HG02588 (cell line): ENCODE results near the gene PLEKHM3.

Source experiments
- ATAC-seq: cut with Tn5 transposase; IDR thresholded peaks from one replicate; pipeline ENCODE4 v1.9.1; 2021; ENCODE audit warnings: mild to moderate bottlenecking, moderate library complexity; ENCODE audit not compliant: unreplicated experiment

The PLEKHM3 gene

DNA sequence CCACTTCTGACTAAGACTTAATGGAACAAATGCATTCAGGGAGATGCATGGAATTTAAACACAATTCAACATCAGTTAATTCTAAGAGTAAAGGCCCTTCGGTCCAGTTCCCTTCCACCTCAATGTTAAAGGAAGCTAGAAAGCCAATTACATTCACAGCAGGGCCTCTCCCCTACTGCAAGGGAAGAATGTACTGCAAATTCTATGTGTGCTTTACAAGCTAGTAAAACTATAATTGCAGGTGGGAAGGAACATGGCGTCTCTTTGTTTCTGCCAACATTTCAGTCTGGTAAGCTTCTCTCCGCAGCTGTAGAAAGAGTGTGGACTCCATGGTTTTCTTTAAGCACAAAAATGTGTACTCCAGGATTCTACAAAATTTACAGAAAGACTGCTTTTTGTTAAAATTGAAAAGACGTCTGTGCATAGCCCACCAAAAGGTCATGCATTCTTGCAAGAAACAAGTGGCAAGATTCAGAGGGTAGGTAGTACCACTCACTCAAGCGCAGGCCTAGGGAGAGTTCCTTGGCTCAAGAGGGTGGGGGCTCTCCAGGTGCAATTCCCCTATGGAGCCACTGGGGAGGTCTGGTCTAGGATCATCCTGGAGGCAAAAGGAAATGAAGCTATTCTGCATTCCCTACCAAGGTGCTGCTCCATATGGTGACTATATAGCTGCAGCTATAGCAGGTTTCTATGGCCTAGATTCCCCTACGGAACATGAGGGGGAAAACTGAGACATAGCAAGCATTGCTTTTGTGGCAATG, 128.6 kb downstream of the PLEKHM3 start:
- ATAC-seq = no peak

DNA sequence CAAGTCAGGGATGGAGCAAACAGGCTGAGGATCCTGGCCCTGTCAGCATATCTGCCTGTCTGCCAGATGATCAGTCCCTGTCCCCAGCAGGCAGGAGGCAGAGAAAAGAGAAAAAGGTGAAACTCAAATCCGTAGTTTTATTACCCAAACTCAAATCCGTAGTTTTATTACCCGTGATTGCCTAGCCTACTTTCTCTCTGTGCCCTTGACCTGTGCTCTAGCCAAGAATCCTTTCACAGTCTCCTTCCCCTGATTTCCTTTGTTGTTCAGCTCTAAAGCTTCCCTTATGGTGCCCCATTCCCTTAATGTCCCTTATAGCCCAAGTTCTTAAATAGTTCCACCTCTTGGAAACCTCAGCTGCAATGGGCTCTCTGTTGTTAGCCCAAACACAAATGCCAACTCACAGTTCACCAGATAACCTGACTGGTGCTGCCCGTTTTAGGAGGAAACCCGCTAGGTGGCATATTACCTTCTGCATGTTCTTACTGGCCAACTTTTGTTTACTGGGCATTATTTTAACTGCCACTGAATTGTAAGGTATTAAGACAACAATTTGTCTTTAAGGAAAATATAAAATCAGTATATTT, 130.0 kb downstream of the PLEKHM3 start:
- no peak for ATAC-seq

DNA sequence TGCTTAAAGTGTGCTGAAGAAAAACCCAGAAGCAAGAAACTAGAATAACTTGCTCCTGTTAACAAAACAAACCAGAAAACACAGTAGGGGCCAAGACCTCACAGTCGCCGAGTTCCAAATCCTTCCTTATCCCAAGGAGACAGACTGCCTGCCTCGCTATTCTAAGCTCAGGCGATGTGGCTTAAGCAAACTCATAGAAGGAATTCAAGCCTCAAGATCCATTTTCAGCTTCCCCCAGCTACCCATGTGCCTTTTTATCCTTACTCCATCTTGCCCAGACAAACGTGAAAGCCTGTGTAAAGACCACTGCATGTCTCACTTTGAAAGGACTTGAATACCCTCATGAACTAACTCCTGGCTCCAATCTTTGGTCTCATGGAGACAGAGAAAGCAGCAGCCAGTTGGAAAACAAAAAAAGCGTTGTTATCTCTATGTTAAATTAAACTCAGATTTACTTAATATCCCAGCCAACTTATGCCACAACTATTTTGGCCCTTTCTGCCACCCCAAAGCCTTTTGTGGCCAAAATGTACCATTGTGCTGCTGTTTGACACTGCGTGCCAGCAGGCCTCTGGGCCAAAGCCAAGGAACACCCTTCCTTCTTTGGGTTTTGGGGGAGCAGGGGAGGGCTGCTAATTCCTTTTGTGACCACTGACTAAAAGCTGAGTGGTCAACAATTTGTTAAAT, 132.5 kb downstream of the PLEKHM3 start:
- no peak for ATAC-seq

DNA sequence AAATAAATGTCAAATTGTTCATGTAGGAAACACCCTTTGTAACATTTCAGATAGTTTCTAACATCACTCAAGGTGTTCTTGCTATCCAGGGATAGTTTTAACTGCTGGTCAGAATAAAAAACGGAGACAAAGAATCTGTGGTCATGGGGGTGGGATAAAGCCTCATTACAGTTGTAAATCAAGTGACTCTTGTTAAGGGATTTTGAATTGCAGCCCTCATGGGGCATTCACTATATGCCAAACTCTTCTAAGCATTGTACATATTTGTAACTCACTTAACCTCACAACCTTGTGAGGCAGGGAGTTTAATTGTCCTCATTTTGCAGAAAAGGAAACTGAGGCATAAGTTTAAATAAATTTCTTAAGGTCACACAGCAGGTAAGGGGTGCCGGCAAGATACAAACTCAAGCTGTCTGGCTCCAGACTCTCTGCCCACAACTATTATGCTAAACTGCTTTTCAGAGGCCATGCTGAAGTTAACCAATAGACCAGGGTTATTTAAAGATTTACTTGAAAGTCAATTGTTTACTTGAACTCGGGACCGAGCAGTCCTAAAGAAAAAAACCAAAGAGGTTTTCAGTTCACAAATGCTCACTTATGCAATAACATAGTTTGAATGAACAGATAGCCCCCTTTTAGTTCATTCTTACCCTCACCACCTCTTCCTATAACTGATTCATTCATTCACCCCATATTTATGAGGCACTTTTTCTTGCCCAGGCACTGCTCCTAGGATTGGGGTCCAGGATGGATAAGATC, 134.1 kb downstream of the PLEKHM3 start:
- no peak for ATAC-seq

DNA sequence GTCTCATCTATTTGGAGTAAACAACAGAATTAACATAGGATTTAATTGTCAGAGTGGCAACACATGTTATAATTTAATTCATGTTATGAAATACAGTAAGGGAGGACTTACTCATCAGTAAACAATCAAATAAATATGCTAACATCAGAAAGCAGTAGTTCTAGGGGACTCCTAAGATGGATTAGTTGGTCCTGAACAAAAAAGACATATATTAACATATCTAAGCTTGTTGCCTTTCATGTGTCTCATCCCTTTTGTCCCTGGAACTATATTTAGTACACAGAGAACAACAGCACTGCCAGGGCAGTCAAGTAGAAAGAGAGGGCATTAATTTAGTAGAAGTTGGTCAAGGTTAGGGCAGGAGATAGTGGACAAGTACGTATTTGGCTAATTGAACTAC, 137.8 kb downstream of the PLEKHM3 start:
- no peak for ATAC-seq

DNA sequence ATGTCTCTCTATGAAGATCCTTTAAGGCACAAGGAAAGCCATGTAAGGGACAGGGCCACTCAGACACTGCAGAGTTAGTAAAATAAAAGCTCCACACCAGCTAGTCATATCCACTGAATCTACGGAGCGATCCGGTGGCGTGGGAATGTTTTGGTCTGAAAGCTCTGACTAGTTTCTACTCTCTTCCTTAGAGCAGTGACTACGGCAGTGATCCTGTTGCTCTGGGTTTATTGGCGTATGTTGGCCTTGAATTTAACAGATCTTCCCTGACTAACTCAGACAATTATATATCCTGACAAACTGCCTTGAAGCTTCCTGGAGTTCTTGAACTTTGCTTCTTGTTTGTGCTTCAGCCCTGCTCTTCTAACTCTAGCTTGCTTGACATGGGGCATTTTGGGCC, 140.3 kb downstream of the PLEKHM3 start:
- ATAC-seq = no peak

DNA sequence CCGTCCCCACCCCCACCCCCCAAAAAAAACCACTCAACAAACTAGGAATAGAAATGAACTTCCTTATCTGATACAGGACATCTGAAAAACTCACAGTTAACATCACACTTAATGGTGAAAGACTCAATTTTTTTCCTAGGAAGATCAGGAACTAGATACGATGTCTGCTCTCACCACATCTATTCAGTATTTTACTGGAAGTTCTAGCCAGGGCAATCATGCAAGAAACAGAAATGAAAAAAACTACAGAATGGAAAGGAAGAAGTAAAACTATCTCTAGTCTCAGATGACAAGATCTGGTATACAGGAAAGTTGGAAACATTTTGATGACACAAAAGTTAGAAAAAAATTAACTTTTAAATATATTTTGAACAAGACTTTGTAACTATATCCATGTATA, 141.2 kb downstream of the PLEKHM3 start:
- no peak for ATAC-seq

DNA sequence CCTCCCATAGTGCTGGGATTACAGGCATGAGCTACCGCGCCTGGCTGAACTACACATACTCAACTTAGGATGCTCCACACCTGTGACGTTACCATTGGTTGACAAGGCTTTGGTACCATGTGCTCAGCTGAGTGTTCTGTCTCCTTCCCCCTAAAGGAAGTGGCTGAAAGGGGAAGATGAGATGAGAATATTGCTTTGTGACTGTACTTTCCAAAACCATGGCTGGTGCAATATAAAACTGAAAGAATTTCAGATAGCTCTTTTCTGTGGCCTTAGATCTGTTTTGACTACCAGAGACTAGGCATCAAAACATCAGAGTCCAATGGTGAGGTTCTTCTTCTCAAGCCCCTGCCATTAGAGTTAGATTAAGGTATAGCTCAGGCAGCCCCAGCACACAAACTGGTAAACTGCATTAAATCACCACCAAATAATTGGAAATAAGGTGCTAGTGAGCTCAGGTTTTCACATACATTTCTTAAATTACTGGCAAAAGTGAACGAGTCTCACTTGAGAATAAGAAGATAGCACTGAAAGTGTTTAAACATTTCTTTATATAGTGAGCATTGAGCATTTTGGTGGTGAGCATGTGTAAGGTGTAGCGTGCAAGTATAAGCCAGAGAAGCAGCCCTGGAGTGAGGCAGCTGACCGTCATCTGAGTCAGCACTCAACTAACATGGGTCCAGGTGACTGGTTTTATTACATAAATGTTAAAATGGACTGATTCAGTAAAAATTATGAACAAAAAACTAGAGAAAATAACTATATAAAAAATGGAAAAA, 142.1 kb downstream of the PLEKHM3 start:
- ATAC-seq = peak; percentile 66

DNA sequence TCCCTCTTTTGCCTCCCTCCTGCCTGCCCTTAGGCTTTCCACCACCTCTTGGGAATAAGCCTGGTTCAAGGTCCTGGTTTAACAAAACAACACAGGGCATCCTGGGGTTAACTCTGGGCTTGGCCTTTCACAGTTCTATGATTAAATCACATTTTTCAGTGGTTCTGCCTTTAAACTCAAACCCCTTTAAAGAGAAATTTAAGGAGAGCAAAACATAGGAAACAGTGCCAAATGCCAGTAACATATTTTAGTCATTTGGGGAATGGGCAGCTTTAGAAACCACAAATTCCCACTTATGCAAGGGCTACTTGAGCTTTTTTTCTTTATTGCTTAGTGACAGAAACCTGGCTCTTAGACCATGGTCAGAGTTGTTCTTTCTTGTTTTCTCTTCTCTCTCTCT, 143.4 kb downstream of the PLEKHM3 start:
- no peak for ATAC-seq

DNA sequence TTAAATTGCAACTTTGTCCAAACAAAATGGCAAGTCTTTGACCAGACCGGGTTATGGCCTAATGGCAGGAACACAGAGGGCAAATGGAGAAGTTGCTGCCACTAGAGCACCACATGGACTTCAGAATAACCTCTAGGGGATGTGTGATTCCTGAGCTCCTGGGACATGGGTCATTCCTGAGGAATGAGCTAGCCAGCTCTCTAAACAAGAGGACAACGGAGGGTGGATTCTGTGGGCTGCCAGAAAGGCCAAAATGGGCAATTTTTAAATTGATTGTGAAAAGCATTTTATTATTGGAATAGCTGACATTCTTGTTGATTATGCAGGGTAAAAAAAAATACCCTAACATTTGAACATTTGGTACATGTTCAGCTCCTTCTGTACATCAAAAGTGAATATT, 145.8 kb downstream of the PLEKHM3 start:
- no peak for ATAC-seq

DNA sequence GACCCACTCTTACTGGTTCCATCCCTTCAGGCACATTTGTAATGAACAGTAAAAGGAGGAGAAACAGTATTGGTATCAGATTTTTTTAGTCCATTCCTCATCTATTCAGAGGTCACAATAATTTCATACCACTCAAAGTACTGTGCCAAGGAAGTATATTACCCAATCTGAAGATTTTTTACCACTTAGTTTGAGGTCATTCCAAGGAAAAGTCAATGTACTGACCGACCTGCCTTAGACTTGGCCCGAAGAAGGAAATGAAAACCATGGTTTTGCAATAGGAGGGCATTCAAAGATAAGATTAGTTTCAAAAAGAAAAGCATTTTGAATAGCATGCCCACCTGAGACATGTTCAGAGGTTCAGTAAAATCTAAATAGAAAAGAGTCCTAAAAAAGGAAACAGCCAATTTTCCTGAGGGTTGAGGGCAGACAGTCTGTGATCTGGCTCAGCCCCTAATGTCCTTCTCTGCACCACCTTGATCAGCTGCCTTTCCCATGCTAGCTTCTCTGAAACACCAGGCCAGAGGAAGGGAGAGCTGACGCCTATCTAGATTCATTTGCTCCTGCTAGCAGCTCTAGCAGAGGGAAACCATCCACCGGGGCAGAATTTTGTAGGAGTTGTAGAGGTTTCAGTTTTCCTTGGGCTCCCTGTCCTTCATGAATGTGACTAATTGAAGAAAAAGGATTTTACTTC, 148.3 kb downstream of the PLEKHM3 start:
- no peak for ATAC-seq

DNA sequence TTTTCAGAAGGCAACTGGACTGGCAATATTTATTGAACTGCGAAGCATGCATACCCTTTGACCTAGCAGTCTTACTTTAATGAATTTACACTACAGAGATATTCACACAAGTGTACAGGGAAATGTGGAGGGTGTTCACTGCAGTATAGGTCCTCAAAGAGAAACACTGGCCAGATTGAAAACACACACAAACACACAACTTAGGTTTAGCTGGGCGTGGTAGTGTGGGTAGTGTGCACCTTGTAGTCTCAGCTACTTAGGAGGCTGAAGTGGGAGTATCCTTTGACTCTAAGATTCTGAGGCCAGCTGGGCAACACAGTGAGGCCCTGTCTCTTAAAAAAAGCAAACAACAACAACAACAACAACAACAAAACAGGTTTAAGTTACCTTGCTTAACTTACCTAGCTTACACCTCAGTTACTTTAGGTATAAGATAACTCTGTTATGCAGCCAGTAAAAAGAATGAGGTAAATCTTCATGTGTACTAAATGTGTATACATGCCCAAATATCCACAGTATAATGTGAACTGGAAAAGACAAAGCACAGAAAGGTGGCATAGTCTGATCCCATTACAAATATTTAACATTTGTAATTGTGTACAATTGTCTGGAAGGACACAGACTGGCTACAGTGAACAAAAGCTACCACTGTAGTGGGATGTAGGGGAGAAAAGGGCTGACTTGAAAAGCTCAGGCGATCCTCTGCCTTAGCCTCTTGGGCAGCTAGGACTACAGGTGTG, 149.7 kb downstream of the PLEKHM3 start:
- ATAC-seq = no peak

DNA sequence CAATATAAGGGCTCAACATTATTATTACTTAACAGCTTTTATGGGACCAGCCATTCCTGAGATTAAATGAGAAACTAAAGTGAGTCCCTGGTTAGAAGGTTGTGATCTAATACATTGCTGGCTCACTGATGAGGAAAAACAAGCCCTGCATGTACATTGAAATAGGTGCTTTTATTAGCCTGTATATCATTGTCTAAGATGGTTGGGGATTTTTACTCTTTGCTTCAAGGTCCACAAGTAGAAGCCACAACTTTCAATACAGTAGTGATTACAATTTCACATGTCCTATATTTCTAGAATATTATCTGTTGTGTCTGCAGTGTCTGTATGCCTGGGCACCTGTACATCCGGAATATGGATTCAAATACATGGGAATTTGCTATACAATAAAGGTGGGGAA, 151.5 kb downstream of the PLEKHM3 start:
- ATAC-seq = peak; percentile 78

DNA sequence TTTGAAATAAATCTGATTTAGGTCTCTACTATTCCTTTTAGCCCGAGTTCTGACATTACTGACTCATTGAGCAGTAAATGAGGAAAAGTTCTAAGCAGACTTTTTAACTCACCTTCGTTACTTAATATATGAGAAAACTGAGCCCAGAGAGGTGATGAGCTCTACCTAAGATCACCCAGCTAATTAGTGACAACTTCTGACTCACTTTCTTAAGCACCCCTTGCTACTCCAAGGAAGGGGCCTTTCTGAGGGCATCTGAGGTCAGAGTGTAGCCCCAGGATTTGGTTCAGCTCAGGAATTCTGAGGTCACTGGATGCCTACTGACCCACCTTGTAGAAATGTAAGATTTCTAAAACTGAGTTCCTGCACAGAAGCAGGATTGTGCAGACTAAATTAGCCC, 153.4 kb downstream of the PLEKHM3 start:
- no peak for ATAC-seq

DNA sequence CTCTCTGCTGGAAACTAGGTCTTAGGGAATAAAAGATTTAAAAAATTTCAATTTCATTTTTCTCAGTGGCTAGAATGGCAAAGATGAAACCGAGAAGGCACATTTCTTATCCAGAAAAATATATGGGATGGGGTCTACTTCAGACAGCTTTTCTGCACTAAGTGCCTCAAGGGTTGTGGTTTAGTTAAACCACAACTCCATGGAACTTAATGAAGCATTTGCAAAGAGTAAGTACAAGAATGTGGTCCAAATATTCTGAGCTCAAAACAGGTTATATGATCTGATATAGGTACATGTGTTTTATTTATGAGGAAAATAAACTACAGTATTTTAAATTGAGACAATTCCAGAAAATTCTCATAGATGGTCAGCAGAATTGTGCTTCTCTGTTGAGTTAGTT, 153.8 kb downstream of the PLEKHM3 start:
- no peak for ATAC-seq

DNA sequence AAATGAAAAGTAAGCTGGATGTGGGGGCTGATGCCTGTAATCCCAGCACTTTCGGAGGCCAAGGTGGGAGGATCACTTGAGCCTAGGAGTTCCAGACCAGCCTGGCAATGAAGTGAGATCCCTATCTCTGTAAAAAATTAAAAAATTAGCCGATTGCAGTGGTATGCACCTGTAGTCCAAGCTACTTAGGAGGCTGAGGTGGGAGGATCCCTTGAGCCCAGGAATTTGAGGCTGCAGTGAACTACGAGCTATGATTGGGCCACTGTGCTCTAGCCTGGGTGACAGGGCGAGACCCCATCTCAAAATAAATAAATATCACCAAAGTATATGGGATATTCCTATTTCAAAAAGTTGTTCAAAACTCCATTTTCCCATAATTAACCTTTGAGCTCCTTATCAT, 154.5 kb downstream of the PLEKHM3 start:
- no peak for ATAC-seq

DNA sequence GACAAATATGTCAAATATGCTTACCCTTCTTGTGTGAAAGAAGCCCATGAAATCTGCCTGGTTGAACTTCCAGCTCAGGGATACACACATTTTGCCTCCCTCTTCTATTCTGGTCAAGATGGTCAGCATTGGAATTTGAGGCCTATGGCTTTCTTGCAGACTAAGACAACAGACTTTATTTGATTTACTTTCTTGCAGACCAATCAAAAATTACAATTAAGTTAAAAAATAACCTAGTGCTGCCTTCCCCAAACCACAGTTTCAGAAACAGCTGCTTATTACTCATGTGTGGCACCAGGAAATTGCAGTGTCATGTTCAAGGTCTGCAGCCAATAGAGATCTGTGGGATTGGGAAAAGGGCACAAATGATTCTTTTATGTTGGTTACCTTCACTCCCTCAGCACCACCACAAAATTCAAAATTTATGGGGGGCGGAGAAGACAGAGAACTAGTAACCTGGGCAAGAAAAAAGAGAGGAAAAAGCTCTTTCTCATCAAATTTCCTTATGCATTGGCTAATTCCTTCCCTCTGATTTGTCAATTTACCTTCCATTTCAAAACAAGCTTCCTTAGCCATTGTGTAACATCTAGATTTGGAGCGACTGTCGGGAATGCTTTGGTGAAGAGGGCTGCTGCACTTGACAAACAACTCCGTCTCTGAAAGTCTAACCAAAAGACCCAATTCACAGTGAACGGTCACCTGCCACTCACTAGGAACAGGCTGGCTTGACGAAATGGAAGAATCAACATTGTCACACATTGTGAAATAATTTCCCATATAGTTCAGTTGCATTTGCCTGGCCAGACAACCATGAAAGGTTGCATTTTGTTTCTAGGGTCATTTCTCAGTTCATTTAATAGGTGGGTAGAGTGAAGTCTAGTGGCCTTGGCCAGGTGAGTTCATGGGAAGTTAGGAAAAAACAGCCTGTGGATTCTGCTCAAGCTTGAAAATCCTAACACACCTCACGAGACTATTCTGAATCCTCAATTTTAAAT, 155.2 kb downstream of the PLEKHM3 start:
- no peak for ATAC-seq

DNA sequence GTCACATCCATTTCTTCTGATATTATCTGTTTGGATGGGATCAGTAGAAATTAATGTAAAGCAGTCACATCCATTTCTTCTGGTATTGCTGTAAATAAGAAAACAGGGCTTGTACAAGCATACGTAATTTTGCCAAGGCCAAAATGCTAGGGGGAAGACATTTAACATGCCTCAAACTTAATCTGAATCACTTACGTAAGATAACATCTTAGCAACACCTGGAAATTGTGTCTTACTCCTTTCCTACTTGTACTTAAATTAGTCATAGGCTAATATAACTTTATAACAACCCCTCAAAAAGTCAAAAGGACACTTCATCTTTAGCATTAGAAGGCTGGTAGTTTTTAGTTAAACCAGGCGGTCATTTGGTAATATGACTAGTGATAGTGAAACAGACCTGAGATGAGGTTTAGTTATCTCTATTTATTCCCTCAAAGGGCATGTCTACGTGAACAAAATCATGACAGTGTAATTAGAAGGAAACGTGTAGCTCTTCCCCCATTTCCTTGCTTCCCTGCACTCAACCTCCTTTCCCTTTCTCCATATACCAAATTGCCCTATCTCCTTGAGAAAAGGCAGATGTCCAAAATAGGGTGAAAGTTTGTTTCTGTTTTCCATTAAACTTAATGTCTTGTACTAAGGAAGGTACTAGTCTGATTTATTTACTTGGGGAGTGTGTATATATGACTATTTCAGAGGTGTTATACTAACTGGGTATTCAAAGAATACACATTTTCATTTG, 156.3 kb downstream of the PLEKHM3 start:
- no peak for ATAC-seq
